Activated T-cell treated with anti-CD3 and anti-CD28 coated beads for 1 hour (primary cell): ENCODE data around the gene KRT76.
"Not testable (repeated sequence)": the region's sequence is repeated elsewhere in the genome, so short reads cannot be mapped to it uniquely, and the experiment has no call there.

Source experiments
- DNase-seq: peaks from one replicate; pipeline ENCODE4 v3.0.0-alpha.2; 2020; ENCODE audit warnings: low read depth

The KRT76 gene

DNA sequence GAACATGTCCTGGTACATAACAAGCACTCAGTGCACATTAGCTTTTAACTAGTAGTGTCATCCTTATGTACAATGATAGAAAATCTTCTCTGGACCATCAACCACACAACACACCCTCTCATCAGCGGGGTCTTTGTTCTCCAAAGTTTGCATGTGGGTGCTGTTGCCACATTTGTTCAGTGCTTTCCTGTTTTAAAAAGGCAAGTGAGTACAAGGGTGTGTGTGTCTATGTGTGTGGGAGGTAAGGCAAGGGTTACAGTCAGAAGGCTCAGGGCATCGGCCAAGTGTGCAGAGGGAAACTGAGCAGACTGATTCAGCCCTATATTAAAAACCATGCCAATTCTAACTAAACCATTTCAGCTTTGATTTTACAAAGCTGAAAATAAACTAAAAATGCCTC, 17.9 kb downstream of the KRT76 start:
- no peak for DNase-seq

DNA sequence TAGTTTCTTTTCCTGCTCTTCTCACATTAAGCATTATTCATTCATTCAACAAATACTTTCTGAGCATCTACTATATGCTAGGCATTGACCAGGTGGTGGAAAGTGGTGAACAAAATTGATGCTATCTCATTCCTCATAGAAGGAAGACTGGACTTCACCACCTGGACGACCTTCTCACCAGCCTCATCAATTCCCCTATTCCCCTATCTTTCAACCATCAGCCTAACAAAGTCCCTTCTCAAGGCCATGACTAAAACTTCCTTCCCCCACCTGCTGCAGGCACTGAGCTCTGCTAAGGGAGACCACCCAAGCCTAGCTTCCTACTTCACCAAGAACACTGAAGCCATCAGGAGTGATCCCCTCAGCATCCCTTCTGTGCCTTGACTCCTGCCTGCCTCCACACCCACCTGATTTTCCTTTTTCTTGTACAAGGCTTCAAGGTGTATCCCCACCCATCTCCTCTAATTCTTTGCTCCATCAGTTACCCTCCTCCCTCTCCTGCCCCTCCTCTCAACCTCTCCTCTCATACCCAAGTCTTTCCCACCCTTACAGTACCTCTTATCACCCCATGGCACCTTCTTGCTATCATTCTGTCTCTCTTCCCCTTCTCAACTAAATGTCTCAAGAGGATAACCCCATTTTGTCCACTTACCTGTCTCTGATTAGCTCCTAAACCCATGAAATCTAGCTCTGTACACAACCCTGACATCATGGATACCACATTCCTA, 19.5 kb downstream of the KRT76 start:
- no peak for DNase-seq

DNA sequence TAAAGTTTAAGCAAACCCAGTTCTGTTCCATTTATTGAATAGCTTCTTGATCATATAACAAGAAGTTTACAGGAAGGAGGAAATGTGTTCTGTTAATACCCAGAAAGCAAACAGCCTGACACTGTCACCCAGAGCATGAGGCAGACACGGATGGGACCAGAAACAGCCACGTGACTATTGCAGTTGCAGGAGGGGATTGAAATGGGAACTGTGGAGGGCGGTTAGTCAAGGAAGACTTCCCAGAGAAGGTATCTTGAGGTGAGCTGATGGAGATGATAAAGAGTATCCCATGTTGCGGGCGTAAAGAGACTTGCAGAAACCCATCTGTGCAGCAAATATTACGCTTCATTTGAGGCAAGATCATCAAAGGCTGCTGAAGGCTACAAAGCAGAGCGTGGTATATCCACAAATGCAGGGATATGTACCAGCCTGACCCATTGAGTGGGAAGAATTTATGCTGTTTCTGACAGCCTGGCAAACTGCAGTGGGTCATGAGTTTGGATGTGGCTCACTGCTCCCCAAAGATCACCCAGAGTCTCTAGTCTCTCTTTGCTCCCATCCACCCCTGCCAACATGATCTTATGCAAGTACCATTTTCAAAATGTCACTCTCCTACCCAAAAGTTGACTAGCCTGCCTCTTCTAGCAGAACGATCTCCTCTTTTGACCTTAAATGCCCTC, 20.7 kb downstream of the KRT76 start:
- no peak for DNase-seq

DNA sequence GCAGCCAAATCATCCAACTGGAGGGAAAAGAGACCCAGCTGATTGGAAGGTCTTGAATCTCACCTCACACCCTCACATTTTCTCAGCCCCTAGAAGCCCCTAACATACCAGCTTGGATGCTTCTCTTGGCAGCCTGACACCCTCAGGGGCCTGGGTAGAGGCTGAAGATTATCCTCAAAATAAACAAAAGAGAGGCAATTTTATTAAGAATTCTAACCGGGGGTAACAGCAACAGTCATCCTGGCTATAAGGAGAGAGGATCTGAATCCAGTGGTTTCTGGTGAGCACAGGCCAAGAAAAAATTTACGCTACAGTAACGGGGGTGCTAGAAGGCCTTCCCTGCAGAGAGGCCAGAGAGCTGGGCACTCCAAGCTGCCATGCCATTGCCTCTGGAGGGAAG, 21.6 kb downstream of the KRT76 start:
- DNase-seq: no peak

DNA sequence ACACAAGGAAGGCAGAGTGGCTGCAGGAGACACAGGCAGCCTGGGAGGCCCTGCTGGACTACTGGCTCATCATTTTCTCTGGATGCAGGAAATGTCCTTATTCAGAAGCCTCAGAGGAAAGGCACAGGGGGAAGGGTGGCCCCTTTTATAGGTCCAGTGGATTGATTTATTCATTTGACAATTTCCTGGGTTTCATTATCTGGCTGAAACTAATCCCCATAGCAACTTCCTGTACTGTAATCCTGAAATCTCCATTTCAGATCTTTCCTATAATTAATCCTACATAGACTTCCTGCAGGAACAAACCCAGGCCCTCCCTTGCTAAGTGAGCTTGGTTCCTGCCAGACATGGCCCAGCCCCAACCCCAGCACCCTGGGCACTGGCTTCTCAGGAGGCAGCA, 23.0 kb downstream of the KRT76 start:
- DNase-seq: no peak

DNA sequence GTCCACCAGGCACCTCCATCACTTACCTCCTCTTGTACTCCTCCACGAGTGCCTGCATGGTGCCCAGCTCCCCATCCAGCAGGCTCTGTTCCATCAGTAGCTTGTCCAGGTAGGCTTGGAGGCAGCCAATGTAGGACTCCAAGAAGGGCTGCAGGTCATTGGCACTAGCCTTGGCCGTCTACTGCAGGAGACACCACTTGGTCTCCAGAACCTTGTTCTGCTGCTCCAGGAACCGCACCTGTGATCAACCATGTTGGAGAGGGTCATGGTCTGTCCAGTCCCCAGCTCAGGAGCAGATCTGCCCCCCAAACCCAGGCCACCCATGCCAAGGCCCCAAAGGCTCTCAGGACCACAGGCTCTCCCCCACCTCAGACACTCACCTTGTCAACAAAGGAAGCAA, 23.9 kb downstream of the KRT76 start:
- DNase-seq: no peak

DNA sequence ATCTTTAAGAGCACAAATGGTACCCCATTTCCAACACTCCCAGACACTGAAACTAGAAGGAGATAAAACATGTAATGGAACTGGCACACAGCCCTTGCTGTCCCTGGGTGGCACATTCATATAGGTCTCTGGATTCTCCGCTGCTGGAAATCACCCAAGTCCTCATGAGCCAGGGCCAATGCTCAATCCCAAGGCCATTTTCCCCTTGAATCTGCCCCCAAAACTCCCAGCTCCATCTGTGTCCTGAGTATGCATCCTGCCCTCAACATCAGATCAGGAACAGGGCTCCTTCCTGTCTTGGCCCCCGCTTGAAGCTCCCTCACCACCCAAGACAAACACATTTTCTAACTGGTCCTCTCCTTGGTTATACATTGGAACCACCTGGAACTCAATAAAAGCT, 24.6 kb downstream of the KRT76 start:
- no peak for DNase-seq

DNA sequence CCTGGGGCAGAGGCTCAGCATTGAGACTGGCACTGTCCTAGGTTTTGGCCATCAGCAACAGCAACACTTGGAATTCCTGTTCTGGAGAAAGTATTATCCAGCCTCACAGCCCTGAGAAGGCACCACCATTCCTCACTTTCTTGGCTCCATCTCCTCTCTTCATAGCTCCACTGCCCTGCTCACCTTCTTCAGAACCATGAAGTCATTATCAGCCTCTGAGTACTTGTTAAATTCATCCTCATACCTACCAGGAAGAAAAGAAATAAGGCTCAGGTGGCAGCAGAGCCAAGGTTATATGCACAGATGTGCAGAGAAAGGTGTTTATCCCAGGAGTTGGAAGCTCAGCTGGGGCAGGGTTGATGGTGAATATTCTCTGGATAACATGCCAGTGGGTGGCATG, 25.4 kb downstream of the KRT76 start:
- no peak for DNase-seq

DNA sequence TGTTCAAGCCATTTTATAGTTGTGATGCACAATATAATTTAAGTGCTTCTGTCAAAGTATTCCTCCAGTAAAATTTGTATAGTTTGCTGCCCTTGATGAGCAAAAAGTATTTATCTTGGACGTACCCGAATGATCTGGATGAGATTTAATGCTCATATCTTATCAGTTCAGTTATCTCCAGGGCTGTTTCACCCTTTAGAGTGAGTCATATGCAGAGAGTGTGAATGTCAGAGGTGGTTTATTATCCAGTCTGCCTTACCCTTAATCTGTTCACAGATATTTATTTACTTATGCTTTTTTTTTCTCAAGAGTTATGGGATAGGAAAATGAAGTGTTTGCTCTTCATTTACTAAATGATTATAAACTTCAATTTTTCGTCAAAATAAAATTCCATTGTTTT, 26.6 kb downstream of the KRT76 start:
- DNase-seq: not testable (repeated sequence)

DNA sequence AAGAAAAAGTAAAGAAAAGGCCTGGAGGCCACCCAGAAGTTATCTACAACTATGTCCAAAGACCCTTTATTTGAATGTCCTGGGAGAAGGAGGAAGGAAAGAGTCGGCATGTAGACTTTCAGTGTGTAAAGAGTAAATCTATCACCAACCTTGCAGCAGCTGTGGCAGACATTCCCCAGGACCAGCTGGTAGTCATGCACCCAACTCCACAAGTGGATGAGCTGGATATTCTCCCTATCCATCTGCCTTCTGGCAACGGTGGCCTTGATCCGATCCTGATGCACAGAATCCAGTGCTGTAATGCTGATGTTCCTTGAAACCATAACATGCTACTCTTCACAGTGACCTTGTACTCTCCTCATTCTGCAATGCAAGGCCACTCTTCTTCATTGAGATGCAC, 27.3 kb downstream of the KRT76 start:
- DNase-seq: no peak

DNA sequence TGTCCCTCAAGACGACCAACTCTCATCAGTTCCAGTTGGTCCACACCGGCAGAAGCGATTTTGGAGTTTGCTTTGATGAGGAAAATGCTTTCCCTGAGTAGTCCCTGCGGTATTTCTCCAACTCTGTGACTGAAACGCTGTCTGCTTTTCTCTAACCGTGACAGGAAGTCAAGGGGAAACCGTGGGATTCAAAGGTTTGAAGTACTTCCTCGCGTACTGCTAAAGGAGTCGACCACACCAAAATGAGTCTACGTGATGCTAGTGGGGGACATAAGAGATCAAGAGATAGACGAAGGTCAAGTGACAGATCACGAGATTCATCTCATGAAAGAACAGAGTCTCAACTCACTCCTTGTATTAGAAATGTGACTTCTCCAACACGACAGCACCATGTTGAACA, 28.6 kb downstream of the KRT76 start:
- no peak for DNase-seq

DNA sequence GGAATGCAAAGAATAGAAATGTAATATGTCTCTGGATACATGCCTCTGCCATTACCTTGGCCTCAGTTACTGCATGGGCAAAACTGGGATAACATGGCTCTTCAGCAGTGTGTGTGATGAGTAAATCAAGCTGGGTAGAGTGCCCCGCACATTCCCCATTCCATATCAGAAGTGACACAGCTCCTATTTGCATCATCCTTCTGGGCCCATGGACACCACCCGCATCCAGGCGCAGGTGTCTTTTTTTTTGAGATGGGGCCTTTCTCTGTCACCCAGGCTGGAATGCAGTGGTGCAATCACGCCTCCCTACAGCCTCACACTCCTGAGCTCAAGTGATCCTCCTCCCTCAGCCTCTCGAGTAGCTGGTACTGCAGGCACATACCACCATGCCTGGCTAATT, 31.6 kb downstream of the KRT76 start:
- DNase-seq: no peak

DNA sequence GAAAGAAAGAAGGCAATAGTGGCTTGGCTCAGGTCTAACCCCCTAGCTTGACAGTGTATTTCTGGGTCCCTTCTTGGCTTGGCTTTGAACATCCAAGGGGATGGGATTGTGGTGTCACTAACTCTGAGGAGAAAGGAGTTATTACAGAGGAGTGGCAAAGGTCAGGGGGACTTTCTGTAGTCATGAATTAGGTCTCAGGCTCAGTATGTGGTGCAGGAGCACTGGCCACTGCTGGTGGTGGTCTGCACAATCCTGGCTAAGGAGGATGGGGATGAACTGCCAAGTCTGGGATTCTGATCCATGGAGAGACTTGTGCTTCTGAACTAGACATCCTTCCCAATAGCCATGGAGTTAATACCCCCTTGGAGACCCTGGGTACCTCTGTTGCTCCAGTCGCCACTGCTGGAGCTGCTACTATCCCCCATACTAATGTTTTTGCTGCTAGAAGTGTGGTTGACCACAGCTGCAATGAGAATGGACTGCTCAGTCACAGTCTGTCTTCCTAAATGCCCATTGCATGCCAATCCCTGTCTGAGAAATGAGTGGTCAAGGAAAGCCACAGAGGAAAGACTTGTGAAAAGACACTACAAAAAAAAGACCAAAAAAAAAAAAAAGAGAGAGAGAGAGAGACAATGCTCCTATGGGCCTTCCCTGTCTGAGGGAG, 32.5 kb downstream of the KRT76 start:
- DNase-seq: no peak

DNA sequence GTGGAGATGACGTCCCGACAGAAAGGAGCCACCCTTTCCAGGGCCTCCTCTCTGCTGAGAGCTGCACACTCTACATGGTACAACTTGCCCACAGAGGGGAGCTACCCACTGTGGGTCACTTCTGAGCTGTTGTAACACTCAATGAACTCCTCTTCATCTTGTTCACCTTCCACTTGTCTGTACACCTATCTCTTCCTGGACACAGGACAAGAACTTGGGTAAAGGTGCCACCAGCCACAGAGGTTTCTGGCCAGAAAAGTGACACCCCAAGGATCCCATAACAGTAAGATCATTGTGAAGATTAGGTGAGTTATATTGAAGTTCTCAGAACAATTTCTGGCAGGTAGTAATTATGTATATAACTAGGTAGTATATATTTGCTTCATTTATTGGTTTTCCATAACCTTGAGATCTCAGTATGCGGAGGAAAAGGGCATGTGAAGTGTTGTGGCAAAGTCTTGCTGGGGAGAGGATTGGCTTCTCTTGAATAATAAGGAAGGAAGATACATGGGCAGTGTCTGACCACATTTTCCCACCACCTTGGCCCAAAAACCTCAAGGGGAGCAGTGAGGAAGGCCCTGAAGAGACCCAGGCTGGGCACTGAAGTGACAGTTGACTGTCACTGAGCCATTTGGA, 34.2 kb downstream of the KRT76 start:
- DNase-seq: no peak

DNA sequence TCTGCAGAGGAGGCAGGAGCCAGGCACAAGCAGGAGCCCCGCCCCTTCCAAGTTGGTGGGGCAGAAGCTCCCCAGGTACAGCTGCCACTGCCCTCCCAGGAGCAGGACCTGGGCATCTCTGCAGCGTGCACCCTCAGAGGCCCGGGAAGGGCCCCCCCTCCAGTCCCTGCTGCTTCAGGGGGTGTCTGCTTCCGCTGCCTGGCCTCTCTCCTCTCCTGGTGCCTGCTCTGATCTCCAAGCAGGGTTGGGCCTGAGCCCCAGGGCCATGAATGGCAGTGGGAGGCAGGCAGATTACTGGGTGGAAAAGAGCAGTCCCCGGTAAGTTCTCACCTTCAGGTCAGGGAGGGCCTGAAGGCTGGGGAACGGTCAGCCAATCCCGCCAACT, 35.0 kb downstream of the KRT76 start:
- no peak for DNase-seq

DNA sequence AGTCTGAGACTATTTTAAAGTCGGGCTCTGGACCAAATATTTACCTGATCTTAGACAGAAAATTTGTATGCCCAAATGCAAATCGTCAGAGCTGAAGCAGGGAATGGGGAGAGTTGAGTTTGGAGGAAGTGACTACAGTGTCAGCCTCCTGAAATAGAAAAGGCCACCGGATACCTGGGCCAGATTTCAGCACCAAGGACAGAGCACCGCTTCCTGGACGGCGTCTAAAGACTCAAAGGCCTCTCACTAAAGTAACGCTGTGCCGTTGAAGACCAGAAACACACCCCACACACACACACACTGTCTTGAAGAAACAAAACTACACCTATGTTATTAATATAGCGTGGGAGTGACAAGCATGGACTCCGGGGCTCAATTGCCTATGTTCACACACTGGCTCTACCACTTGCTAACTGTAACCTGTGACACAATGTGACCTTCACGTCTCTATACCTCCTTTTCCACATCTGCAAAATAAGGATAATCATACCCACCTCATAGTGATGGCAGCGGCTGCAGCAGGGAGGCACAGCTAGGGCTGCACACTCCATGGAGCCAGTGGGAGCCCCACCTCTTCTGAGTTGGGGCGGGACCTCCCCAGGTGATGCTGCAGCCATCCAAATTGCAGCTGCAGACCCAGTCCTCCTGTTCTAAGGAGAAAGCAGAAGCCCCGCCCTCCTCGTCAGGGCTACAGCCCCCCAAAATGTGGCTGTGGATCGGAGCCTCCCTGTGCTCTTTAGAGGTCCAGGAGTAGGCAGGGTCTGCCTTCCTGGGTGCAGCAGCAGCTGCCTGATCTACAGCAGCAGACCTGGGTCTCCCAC, 35.6 kb downstream of the KRT76 start:
- DNase-seq: peak; percentile 62

DNA sequence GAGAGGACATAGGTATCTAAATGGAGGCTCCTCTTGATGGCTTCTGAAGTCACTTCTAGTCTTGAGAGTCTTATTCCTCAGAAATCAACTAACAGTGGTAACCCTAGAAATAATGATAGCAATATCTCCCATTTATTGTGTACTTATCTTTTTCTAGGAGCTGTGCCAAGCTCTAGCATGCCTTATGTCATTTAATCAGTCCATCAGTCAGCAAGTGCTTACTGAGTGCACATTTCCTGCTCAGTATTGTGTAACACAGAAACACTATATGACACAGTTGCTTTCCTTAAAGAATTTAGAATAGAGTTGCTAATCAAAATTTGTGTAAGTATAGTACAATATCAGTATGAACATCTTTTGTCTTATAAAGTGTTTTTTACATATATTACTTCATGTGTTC, 36.6 kb downstream of the KRT76 start:
- DNase-seq: no peak

DNA sequence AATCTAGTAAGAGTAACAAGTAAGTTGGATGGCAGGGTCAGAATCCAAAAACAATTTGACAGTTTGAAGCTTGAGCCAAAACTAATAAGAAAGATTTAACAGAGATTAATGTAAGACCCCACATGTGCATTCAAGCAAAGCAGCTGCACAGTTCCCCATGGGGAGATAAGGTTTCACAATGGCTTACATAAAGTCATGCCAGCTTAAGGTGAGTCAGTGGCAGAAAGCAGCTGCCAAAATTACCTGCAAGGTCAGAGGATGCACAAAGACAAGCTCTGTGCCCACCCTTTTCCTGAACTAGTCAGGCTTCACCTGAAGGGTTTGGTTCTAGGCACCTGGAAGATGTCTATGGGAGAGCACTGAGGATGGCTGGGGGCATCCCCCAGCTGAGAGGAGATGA, 37.2 kb downstream of the KRT76 start:
- no peak for DNase-seq

DNA sequence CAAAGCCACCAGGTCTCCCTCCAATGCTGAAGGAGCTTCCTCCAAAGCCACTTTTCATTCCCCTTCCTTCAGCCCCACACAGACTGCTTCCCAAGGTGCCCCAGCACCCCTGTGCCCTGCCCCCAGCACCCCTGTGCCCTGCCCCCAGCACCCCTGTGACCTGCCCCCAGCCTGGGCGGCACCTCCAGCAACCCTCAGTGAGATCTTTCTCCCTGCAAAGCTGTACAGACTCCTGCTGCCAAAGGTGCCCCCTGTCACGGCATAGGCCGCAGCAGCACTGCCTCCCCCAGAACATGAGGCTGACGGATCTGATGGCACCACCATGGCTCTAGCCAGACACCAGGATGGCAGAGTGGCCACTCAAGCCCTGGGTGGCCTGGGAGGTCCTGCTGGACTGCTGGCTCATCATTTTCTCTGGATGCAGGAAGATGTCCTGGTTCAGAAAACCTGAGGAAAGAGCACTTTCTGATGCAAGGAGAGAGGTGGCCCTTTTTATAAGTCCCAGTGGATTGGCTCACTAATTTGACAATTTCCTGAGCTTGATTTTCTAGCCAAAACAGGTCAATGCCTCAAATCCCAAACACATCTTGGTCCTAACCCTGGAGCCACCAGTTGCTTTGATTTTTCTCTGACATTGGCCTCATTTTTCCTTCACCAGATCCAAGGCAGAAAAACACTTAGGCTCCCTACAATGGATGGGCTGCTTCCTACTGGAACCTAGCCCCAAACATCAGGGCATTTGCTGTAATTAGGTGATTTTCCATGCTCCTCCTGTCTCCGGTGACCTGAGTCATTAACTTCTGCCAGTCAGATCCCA, 41.1 kb downstream of the KRT76 start:
- DNase-seq: no peak

DNA sequence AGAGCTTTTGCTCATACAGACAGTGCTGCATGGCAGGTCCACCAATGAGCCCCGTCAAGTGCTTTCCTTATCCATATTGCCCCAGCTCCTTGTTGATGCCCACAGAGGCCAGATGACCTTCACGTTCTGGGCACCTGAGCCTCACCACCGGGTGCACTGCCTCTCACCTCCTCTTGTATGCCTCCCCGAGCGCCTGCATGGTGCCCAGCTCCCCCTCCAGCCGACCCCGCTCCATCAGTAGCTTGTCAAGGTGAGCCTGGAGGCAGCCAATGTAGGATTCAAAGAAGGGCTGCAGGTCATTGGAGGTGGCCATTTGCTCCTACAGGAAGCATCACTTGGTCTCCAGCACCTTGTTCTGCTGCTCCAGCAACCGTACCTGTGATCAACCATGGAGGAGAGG, 42.0 kb downstream of the KRT76 start:
- no peak for DNase-seq

DNA sequence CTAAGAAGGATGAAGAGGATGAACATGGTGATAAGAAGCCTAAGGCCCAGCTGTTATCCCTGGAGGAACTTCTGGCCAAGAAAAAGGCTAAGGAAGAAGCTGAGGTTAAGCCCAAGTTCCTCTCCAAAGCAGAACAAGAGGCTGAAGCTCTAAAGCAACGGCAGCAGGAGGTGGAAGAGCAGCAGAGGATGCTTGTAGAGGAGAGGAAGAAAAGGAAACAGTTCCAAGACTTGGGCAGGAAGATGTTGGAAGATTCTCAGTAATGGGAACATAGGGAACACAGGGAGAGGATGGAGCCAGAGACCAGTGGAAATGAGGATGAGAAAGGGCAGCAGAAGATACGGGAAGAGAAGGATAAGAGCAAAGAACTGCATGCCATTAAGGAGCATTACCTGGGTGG, 46.4 kb downstream of the KRT76 start:
- no peak for DNase-seq
